GM19023 (cell line): ENCODE results near the gene CMTM7.

Experiments
- ATAC-seq: cut with Tn5 transposase; IDR thresholded peaks from one replicate; pipeline ENCODE4 v1.9.1; 2021; ENCODE audit warnings: mild to moderate bottlenecking, moderate library complexity; ENCODE audit not compliant: unreplicated experiment

CMTM7 gene

DNA sequence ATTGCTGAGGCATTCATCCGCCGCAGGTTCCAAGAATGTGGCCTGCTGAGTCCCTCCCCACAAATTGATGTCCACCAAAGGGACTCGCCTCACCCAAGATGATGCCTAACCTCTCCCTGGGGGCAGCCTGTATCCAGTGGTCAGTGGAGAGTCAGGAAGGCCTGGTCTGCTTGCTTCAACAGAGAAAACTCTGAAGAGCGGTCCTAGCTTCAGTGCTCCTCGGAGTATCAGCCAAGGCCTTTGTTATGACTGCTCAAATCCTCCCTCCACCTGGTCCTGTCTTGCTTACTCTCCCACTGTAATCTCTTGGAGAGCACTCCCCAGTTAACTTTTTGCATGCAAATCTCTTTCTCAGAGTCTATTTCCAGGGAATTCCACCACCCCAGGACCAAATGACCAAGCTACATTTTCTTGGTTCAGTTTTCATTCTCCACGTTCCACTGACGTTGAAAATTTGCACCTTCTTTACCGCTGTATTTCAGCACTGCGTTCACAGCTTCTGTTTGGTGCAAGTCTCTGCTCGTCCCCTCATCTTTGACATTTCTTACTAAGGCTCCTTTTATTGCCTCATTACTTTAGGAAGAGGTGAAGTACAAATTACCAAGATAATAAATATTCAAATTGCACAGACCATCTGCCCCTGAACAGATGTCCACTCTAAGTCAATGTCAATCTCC is 22.3 kb downstream of the CMTM7 start:
- ATAC-seq = no peak

GRCh38 chr3:32414522-32415202 is 23.0 kb downstream of the CMTM7 start:
- ATAC-seq = peak; percentile 79

GRCh38 chr3:32419742-32420125 is 28.1 kb downstream of the CMTM7 start:
- ATAC-seq = no peak

DNA sequence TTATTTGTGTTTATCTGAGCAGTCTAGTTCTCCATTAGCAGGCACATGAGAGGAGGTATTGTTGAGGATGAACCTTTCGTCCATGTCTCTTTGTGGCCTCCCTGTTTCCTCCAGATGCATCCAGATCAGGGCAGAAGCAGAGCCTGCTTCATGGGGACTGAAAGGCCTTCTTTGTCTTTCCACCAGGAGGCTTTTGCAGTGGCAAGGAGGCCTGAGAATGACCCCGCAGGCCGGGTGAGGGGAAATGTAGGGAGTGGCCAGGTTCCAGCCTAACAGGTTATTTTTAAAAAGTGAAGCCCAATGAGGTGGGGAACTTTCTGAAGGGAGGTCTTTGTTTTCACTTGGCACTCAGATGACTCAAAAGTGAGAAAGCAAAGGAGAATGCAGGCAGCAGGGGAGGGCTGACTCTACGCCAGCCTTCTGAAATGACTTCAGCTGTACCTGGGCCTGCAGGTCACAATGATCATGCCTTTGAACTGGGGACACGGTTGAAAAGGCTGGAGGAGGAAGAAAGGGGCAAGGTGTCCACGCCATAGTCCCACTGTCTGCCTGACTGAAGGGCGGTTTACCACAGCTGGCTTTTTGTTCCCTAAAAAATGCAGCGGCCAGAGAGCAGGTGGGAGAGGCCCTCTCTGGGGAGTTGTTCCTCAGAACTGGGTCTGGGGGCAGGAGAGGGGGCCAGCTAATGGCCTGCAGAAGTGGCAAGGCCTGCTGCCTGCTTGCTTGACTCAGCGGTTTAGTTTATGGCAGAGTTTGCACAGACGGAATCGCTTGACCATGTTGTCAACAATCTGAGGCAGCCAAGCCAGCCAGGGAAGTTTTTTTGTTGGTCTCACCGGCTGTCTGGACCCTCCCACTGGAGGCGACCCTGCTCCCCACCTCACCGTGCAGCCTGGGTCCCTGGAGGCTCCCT is 28.7 kb downstream of the CMTM7 start:
- ATAC-seq = peak; percentile 79

DNA sequence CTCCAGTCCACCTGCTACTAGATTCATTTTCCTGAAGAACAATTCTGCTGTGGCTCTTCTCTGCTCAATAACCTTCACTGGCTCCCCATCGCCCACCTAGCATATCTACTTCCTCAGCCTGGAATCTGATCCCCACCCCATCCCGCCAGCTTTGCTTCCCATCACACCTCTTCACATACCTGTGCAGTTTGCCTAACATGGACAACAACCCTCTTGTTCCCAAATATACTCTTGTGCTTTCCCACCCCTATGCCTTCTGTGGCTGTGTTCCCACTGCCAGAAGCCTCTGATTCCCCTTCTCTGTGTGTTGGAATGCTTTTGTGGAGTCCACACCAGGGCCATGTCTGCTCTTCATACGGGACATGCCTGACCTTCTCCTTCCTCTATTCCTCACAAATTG is 29.5 kb downstream of the CMTM7 start:
- ATAC-seq = no peak

DNA sequence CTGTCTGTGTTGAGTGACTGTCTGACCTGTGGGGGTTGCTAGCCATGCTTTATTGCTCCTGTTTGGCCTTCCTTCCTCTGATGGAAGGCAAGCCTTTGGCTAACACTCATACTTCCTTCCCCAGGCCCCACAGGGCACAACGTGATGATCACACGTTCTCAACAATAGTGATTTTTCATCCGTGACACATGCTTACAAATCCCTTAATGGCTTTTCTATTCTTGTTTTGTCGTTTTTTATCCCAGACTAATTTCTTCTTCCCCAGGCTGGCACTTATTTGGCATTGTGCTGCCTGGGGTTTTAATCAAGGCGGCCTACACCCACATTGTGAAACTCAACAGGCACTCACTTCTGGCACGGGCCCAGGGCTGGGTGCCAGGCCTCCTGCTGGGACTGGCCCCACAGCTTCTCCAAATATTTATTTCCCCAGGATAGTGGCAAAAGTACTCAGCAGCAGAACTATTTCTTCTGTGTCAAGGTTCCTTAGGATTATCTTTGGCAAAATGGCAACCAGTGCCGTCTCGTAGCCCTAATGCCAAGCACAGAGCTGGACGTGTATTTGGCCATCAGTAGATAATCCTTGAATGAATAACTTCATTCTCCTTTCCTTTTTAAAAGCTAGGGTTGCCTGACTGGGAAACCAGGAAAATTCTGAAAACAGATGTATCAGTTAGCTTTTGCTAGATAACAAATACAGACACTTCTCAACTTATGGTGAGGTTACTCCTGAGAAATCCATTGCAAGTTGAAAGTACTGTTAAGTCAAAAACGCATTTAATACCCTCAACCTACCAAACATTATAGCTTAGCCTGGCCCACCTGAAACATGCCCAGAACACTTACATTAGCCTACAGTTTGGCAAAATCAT is 30.6 kb downstream of the CMTM7 start:
- no peak for ATAC-seq

- ATAC-seq = no peak
These were observed 31.3 kb downstream of the CMTM7 start for GRCh38 chr3:32422943-32423342.

GRCh38 chr3:32423534-32423933 is 31.9 kb downstream of the CMTM7 start:
- no peak for ATAC-seq

DNA sequence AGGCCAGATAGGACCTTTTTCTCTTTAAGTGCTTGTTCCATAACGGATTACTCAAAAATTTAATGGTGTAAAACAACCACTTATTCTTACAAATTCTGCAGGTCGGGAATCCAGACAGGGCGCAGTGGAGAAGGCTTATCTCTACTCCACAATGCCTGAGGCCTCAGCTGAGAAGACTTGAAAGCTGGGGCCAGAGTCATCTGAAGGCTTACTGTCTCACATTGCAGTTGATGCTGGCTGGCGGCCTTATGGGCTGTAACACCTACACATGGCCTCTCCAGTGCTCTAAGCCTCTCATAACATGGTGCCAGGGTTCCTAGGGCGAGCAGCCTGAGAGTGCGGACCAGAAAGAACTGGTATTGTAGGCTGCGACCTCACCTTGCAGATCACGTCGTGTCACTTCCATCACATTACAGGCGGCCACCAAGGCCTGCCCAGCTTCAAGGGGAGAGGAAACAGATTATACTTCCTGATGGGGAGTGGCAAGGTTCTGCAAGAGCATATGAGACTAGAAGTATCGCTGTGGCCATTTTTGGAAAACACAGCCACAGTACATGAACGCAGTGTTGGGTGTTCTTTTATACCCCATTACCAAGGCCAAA is 32.4 kb downstream of the CMTM7 start:
- ATAC-seq = no peak

DNA sequence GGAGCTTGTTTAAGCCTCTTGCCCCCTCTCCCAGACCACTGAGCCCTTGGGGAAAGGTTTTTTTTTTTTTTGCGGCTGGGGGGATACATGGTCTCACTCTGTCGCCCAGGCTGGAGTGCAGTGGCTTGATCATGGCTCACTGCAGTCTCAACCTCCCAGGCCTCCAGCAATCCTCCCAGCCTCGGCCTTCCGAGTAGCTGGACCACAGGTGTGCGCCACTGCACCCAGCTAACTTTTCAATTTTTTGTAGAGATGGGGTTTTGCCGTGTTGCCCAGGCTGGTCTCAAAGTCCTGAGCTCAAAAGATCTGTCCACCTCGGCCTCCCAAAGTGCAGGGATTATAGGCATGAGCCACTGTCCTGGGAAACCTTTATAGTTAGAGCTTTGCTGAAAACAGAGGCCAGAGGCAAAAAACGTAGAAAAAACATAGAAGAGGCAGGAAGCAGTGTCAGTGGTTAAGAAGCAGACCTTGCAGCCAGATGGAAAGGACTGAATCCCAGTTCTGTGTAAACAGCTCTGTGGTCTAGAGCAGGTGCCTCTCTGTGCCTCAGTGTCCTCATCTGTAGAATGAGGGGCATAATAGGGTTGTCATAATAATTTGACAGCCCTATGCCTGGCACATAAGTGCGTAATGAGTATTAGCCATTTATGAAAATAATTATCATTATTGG is 33.1 kb downstream of the CMTM7 start:
- ATAC-seq = no peak

DNA sequence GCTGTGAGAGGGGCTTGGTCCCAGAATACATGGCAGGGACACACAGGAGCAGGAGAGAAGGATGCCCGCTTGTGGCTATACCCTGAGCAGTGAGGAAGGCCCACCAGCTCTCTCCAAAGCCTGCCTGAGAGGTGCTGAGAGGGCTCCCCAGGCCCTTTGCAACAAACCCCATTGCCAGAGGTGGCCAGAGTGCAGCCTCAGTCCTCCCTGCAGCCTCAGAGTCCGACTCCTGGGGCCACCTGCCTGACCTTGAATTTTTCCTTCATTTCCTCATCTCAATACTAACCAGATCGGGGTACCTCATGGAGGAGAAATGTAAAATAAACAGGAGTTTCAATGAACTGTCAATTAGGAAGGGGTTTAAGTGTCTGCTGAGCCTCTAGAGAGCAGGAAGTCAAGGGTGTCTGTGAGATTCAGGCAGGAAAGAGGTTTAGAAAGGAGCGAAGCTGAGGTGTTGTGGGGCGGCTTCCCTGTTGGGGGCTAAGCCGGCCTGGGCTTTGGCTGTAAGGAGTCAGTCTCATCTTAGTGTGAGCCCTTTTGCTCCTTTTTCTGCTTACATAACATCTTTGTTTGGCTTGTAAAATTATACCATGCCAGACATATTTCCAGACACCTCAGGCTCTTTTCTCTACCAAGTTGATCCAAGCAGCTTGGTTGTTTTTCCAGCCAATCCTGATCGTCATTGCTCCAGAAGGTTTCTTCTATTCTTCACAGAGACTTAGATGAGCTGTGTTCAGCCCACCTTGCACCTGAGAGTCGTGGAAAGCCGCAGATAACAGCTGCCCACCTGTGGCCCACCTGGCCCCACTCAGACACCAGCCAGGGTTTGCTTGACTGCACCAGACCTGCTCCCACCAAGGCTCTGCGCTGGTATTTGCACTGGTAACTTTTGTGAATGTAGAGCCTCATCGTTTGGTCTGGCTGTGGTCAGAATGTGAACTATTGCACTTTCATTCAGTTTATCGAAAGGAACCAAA is 36.7 kb downstream of the CMTM7 start:
- peak; percentile 78 for ATAC-seq

GRCh38 chr3:32430900-32431299 is 39.2 kb downstream of the CMTM7 start:
- ATAC-seq = no peak

- no peak for ATAC-seq
These were observed 39.8 kb downstream of the CMTM7 start for GRCh38 chr3:32431481-32431880.

DNA sequence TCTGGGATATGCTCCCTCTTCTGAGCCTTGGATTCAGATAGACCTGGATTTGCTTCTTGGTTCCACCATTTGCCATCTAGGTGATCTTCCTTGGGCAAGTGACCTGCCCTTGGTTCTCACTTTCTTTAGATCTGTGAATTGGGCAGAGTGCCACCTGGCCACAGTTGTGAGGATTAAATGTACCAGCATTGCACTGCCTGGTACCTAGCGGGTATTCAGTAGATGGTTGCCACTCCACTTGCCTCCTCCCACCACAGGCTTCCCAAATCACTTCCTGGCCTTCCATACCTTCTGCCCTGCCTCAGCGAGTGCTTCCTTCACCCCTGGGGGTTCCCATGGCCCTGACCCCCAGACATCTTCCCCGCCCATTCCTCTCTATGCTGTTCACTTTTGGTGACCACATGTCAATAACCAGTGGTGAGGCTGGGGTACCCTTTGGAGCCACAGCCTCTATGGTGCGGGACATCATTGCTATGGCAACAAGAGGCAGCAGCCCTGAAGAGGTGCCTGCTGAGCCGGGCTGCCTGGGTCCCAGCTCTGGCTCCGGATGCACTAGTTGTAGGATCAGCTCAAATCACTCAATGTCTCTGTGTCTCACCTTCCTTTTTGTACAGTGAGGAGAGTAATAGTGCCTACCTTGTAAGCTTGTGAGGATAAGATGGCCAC is 40.5 kb downstream of the CMTM7 start:
- ATAC-seq = no peak

DNA sequence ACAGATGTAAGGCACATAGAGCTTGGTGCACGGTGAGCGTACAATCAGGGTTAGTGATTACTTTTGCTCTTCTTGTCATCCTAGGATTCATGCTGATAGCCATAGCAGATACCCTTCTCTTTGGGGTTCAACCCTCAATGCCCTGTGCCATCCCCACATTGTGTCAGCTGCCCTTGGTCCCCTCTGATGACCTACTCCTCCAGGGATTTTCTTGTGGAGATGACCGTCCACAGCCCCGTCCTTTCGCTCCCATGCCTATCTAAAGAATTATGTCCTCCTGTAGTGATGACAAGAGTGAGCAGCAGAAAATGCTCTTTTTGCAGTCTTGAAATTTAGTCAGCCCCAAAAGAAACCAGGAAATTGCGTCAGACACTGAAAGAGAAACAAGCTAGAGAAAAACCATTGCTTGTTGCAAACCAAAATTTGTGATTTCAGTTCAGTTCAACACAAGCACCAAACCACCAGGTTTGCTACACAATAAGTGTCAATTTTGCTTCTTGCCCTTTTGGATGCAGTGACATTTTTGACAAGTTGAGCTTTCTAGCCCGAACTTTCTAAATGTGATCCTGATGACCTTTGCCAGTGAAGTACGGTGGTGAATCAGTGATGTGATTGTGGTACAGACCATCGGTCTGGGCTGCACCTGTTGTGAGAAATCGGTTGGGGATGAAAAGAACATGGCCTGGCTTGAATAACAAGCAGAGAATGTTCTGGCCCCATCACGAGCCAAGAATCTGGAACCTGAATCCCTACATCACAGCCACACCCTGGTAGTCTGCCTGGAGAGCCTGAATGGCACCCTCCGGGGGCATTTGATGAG is 41.3 kb downstream of the CMTM7 start:
- no peak for ATAC-seq

GRCh38 chr3:32434206-32434605 is 42.6 kb downstream of the CMTM7 start:
- no peak for ATAC-seq
